ENCODE results near the gene NDUFS7.
"Not testable (repeated sequence)": the region's sequence is repeated elsewhere in the genome, so short reads cannot be mapped to it uniquely, and the experiment has no call there.

Gene NDUFS7

GRCh38 chr19:1418951-1419738, 35.4 kb downstream of the NDUFS7 start:
- no peak for DNase-seq (ENCODE audit: low read depth)

GRCh38 chr19:1420085-1420484, 36.4 kb downstream of the NDUFS7 start:
- DNase-seq (ENCODE audit: low read depth) = not testable (repeated sequence)

GRCh38 chr19:1420590-1420989, 36.9 kb downstream of the NDUFS7 start:
- DNase-seq (ENCODE audit: low read depth) = no peak

- DNase-seq (ENCODE audit: low read depth) = no peak
Measured at GRCh38 chr19:1421218-1421957, 37.7 kb downstream of the NDUFS7 start.

- DNase-seq (ENCODE audit: low read depth) = no peak
Measured at GRCh38 chr19:1421958-1422305, 38.2 kb downstream of the NDUFS7 start.

GRCh38 chr19:1422360-1422759, 38.7 kb downstream of the NDUFS7 start:
- no peak for DNase-seq (ENCODE audit: low read depth)

- no peak for DNase-seq (ENCODE audit: low read depth)
Measured at GRCh38 chr19:1422943-1423342, 39.2 kb downstream of the NDUFS7 start.

- no peak for DNase-seq (ENCODE audit: low read depth)
Measured at GRCh38 chr19:1423436-1424191, 39.9 kb downstream of the NDUFS7 start.

GRCh38 chr19:1424192-1424955, 40.7 kb downstream of the NDUFS7 start:
- no peak for DNase-seq (ENCODE audit: low read depth)

GRCh38 chr19:1425102-1425837, 41.6 kb downstream of the NDUFS7 start:
- DNase-seq (ENCODE audit: low read depth) = no peak

GRCh38 chr19:1425902-1426301, 42.2 kb downstream of the NDUFS7 start:
- no peak for DNase-seq (ENCODE audit: low read depth)

GRCh38 chr19:1426736-1427135, 43.0 kb downstream of the NDUFS7 start:
- no peak for DNase-seq (ENCODE audit: low read depth)

- DNase-seq (ENCODE audit: low read depth) = no peak
Measured at GRCh38 chr19:1427221-1427920, 43.7 kb downstream of the NDUFS7 start.

GRCh38 chr19:1428738-1429391, 45.2 kb downstream of the NDUFS7 start:
- DNase-seq (ENCODE audit: low read depth) = no peak

- DNase-seq (ENCODE audit: low read depth) = no peak
Measured at GRCh38 chr19:1429750-1430149, 46.0 kb downstream of the NDUFS7 start.

GRCh38 chr19:1430246-1430645, 46.5 kb downstream of the NDUFS7 start:
- no peak for DNase-seq (ENCODE audit: low read depth)

- DNase-seq (ENCODE audit: low read depth) = no peak
Measured at GRCh38 chr19:1431759-1432506, 48.2 kb downstream of the NDUFS7 start.

GRCh38 chr19:1432507-1432887, 48.8 kb downstream of the NDUFS7 start:
- no peak for DNase-seq (ENCODE audit: low read depth)
